ENCODE results near the gene LEPROT.

DNA sequence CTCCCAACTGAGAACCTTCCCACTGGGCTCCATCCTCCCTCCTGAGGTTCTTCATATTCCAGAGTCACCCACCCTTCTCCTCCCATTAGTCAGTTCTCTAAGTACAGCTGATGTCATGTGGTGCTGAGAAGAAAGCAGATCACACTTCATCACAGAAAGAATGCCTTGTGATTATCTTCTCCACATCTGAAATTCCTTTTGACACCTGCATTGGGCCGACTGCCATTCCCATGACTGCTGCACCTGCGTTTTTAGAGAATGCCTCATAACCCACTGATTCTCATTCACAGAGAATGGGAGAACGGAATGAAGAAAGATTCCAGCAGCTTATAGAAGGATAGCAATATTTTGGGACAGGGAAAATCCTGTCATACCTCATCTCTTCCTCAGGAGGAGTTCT, 14.3 kb downstream of the LEPROT start:
- no peak for TF ChIP-seq EZH2 (IDR thresholded peaks at IDR 0.05; ENCODE audit: low read depth, unreplicated experiment)
- no peak for TF ChIP-seq CREB1 (CRISPR knock-in tag; IDR thresholded peaks at IDR 0.05; ENCODE audit: low read depth)
- TF ChIP-seq ZNF114 (CRISPR knock-in tag; IDR thresholded peaks at IDR 0.05), result no peak
- TF ChIP-seq, protein P1, sequence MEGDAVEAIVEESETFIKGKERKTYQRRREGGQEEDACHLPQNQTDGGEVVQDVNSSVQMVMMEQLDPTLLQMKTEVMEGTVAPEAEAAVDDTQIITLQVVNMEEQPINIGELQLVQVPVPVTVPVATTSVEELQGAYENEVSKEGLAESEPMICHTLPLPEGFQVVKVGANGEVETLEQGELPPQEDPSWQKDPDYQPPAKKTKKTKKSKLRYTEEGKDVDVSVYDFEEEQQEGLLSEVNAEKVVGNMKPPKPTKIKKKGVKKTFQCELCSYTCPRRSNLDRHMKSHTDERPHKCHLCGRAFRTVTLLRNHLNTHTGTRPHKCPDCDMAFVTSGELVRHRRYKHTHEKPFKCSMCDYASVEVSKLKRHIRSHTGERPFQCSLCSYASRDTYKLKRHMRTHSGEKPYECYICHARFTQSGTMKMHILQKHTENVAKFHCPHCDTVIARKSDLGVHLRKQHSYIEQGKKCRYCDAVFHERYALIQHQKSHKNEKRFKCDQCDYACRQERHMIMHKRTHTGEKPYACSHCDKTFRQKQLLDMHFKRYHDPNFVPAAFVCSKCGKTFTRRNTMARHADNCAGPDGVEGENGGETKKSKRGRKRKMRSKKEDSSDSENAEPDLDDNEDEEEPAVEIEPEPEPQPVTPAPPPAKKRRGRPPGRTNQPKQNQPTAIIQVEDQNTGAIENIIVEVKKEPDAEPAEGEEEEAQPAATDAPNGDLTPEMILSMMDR (conservative IDR thresholded peaks at IDR 0.05; ENCODE audit: low read depth in 2 of 2), result no peak
- TF ChIP-seq JUNB (IDR thresholded peaks at IDR 0.05; ENCODE audit: unreplicated experiment), result no peak
- no peak for TF ChIP-seq EZH2phosphoT487 (IDR thresholded peaks at IDR 0.05; ENCODE audit: unreplicated experiment)
- TF ChIP-seq POLR2AphosphoS5 (IDR thresholded peaks at IDR 0.05; ENCODE audit: low read depth), result no peak
- TF ChIP-seq, protein P2, sequence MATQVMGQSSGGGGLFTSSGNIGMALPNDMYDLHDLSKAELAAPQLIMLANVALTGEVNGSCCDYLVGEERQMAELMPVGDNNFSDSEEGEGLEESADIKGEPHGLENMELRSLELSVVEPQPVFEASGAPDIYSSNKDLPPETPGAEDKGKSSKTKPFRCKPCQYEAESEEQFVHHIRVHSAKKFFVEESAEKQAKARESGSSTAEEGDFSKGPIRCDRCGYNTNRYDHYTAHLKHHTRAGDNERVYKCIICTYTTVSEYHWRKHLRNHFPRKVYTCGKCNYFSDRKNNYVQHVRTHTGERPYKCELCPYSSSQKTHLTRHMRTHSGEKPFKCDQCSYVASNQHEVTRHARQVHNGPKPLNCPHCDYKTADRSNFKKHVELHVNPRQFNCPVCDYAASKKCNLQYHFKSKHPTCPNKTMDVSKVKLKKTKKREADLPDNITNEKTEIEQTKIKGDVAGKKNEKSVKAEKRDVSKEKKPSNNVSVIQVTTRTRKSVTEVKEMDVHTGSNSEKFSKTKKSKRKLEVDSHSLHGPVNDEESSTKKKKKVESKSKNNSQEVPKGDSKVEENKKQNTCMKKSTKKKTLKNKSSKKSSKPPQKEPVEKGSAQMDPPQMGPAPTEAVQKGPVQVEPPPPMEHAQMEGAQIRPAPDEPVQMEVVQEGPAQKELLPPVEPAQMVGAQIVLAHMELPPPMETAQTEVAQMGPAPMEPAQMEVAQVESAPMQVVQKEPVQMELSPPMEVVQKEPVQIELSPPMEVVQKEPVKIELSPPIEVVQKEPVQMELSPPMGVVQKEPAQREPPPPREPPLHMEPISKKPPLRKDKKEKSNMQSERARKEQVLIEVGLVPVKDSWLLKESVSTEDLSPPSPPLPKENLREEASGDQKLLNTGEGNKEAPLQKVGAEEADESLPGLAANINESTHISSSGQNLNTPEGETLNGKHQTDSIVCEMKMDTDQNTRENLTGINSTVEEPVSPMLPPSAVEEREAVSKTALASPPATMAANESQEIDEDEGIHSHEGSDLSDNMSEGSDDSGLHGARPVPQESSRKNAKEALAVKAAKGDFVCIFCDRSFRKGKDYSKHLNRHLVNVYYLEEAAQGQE (IDR thresholded peaks at IDR 0.05; ENCODE audit: unreplicated experiment), result no peak
- TF ChIP-seq, protein P3, sequence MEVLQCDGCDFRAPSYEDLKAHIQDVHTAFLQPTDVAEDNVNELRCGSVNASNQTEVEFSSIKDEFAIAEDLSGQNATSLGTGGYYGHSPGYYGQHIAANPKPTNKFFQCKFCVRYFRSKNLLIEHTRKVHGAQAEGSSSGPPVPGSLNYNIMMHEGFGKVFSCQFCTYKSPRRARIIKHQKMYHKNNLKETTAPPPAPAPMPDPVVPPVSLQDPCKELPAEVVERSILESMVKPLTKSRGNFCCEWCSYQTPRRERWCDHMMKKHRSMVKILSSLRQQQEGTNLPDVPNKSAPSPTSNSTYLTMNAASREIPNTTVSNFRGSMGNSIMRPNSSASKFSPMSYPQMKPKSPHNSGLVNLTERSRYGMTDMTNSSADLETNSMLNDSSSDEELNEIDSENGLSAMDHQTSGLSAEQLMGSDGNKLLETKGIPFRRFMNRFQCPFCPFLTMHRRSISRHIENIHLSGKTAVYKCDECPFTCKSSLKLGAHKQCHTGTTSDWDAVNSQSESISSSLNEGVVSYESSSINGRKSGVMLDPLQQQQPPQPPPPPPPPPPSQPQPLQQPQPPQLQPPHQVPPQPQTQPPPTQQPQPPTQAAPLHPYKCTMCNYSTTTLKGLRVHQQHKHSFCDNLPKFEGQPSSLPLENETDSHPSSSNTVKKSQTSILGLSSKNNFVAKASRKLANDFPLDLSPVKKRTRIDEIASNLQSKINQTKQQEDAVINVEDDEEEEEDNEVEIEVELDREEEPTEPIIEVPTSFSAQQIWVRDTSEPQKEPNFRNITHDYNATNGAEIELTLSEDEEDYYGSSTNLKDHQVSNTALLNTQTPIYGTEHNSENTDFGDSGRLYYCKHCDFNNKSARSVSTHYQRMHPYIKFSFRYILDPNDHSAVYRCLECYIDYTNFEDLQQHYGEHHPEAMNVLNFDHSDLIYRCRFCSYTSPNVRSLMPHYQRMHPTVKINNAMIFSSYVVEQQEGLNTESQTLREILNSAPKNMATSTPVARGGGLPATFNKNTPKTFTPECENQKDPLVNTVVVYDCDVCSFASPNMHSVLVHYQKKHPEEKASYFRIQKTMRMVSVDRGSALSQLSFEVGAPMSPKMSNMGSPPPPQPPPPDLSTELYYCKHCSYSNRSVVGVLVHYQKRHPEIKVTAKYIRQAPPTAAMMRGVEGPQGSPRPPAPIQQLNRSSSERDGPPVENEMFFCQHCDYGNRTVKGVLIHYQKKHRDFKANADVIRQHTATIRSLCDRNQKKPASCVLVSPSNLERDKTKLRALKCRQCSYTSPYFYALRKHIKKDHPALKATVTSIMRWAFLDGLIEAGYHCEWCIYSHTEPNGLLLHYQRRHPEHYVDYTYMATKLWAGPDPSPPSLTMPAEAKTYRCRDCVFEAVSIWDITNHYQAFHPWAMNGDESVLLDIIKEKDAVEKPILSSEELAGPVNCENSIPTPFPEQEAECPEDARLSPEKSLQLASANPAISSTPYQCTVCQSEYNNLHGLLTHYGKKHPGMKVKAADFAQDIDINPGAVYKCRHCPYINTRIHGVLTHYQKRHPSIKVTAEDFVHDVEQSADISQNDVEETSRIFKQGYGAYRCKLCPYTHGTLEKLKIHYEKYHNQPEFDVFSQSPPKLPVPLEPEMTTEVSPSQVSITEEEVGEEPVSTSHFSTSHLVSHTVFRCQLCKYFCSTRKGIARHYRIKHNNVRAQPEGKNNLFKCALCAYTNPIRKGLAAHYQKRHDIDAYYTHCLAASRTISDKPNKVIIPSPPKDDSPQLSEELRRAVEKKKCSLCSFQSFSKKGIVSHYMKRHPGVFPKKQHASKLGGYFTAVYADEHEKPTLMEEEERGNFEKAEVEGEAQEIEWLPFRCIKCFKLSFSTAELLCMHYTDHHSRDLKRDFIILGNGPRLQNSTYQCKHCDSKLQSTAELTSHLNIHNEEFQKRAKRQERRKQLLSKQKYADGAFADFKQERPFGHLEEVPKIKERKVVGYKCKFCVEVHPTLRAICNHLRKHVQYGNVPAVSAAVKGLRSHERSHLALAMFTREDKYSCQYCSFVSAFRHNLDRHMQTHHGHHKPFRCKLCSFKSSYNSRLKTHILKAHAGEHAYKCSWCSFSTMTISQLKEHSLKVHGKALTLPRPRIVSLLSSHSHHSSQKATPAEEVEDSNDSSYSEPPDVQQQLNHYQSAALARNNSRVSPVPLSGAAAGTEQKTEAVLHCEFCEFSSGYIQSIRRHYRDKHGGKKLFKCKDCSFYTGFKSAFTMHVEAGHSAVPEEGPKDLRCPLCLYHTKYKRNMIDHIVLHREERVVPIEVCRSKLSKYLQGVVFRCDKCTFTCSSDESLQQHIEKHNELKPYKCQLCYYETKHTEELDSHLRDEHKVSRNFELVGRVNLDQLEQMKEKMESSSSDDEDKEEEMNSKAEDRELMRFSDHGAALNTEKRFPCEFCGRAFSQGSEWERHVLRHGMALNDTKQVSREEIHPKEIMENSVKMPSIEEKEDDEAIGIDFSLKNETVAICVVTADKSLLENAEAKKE (CRISPR knock-in tag; IDR thresholded peaks at IDR 0.05), result no peak
- TF ChIP-seq, protein P4, sequence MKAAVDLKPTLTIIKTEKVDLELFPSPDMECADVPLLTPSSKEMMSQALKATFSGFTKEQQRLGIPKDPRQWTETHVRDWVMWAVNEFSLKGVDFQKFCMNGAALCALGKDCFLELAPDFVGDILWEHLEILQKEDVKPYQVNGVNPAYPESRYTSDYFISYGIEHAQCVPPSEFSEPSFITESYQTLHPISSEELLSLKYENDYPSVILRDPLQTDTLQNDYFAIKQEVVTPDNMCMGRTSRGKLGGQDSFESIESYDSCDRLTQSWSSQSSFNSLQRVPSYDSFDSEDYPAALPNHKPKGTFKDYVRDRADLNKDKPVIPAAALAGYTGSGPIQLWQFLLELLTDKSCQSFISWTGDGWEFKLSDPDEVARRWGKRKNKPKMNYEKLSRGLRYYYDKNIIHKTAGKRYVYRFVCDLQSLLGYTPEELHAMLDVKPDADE (IDR thresholded peaks at IDR 0.05), result no peak
